Measurements from ENCODE around the gene USP47. TPM values are rescaled to one million over a fixed set of nuclear protein-coding genes. Genes with fewer than 3 reads are reported as not detected.

Gene USP47
- total RNA-seq, 1 donor from 2014 or later, result 46.1 TPM

GRCh38 chr11:11963842-11964773 lies 122.3 kb downstream of the USP47 start:
- Mint-ChIP-seq H3K4me3 (ENCODE audit: unreplicated experiment) (no peak overlapping the region), H3K9me3 (ENCODE audit: unreplicated experiment) (peaks cover 5% of the 10 kb centered on the region)

GRCh38 chr11:11964774-11965150 lies 123.0 kb downstream of the USP47 start:
- TF ChIP-seq, protein P1, sequence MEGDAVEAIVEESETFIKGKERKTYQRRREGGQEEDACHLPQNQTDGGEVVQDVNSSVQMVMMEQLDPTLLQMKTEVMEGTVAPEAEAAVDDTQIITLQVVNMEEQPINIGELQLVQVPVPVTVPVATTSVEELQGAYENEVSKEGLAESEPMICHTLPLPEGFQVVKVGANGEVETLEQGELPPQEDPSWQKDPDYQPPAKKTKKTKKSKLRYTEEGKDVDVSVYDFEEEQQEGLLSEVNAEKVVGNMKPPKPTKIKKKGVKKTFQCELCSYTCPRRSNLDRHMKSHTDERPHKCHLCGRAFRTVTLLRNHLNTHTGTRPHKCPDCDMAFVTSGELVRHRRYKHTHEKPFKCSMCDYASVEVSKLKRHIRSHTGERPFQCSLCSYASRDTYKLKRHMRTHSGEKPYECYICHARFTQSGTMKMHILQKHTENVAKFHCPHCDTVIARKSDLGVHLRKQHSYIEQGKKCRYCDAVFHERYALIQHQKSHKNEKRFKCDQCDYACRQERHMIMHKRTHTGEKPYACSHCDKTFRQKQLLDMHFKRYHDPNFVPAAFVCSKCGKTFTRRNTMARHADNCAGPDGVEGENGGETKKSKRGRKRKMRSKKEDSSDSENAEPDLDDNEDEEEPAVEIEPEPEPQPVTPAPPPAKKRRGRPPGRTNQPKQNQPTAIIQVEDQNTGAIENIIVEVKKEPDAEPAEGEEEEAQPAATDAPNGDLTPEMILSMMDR (IDR thresholded peaks at IDR 0.05), result no peak
- peaks cover 5% of the 10 kb centered on the region for H3K9me3 Mint-ChIP-seq (ENCODE audit: unreplicated experiment)
- no peaks in the 10 kb centered on the region for H3K27me3 Mint-ChIP-seq (ENCODE audit: unreplicated experiment)
- peaks cover 61% of the 10 kb centered on the region for H3K36me3 Mint-ChIP-seq (ENCODE audit: unreplicated experiment)
- H3K4me3 Mint-ChIP-seq (ENCODE audit: unreplicated experiment), result no peak overlapping the region
- H3K27ac Mint-ChIP-seq (ENCODE audit: unreplicated experiment), result no peak overlapping the region
- H3K4me1 Mint-ChIP-seq (ENCODE audit: unreplicated experiment), result peaks cover 34% of the 10 kb centered on the region
- no peak for DNase-seq (ENCODE audit: extremely low spot score, unreplicated experiment)

More at GRCh38 chr11:11963842-11964773, 122.3 kb downstream of the USP47 start:
- Mint-ChIP-seq H3K27ac (ENCODE audit: unreplicated experiment) (no peak overlapping the region), H3K36me3 (ENCODE audit: unreplicated experiment) (peaks cover 62% of the 10 kb centered on the region), H3K27me3 (ENCODE audit: unreplicated experiment) (no peaks in the 10 kb centered on the region), H3K4me1 (ENCODE audit: unreplicated experiment) (peaks cover 28% of the 10 kb centered on the region)
- TF ChIP-seq, protein P1 (IDR thresholded peaks at IDR 0.05), result no peak
- DNase-seq (ENCODE audit: extremely low spot score, unreplicated experiment), result no peak

DNA sequence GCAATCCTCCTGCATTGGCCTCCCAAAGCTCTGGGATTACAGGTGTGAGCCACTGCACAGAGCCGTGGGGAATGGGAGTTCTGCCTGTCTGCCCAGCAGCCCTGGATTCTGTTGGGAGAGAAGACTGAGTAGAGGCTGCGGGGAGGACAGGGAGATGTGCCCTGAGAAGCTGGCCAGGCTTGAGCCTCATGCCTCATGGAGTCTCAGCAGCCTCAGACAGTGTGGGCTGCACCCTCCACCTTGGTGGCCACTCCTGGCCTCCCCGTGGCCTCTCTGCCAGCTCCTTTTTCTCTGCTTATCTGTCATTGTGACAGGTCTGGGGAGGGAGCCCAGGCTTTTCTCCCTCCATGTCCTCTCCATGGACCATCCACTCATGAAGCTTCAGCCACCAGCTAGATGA lies 123.4 kb downstream of the USP47 start:
- H3K9me3 Mint-ChIP-seq (ENCODE audit: unreplicated experiment), result peaks cover 5% of the 10 kb centered on the region
- peaks cover 61% of the 10 kb centered on the region for H3K36me3 Mint-ChIP-seq (ENCODE audit: unreplicated experiment)
- H3K4me1 Mint-ChIP-seq (ENCODE audit: unreplicated experiment), result peaks cover 39% of the 10 kb centered on the region
- TF ChIP-seq, protein P1 (IDR thresholded peaks at IDR 0.05), result no peak
- no peak overlapping the region for H3K4me3 Mint-ChIP-seq (ENCODE audit: unreplicated experiment)
- no peak overlapping the region for H3K27ac Mint-ChIP-seq (ENCODE audit: unreplicated experiment)
- no peaks in the 10 kb centered on the region for H3K27me3 Mint-ChIP-seq (ENCODE audit: unreplicated experiment)
- no peak for DNase-seq (ENCODE audit: extremely low spot score, unreplicated experiment)

DNA sequence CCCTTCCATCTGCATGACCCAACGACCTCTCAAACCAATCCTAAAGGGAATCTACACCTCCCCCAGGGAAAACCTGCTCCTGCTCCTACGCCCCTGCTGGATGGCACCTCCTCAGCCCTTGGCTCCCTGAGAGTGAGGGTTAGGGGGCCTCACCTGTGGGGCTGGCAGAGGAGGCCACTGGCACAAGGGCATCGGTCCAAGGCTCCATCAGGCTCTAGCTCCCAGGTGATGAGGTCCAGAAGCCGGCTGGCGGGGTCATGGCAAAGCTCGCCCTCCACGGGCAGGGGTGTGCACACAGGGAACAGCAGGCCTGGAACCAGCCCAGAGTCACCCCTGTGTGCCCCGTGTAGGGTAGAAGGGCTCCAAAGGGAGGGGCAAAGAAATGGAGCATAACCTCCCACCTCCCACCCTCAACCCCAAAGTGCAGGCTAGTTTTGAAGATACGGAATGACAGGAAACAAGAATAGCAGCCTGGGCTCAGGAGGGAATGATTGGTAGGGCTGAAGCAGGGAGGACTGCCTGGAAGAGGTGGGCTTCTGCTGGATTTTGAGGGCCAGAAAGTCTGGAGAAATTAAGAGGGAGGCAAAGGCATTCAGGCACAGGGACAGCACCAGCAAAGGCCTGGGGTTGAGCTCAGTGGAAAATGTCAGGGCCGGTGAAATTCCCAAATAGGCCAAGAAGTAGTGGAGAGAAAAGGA lies 124.0 kb downstream of the USP47 start:
- Mint-ChIP-seq H3K9me3 (ENCODE audit: unreplicated experiment) (peaks cover 5% of the 10 kb centered on the region), H3K4me3 (ENCODE audit: unreplicated experiment) (no peak overlapping the region)

More for the DNA sequence above, 124.0 kb downstream of the USP47 start:
- H3K4me1 Mint-ChIP-seq (ENCODE audit: unreplicated experiment), result peaks cover 43% of the 10 kb centered on the region
- no peaks in the 10 kb centered on the region for H3K27me3 Mint-ChIP-seq (ENCODE audit: unreplicated experiment)
- TF ChIP-seq, protein P1 (IDR thresholded peaks at IDR 0.05), result no peak
- peaks cover 58% of the 10 kb centered on the region for H3K36me3 Mint-ChIP-seq (ENCODE audit: unreplicated experiment)
- DNase-seq (ENCODE audit: extremely low spot score, unreplicated experiment), result no peak
- H3K27ac Mint-ChIP-seq (ENCODE audit: unreplicated experiment), result no peak overlapping the region
